Vagina (tissue), 2 donors: ENCODE results near the gene ZNF44.

Experiments used
- POLR2A ChIP-seq, 2 donors: fragments of 450-650 bp; IDR thresholded peaks; one replicate each; pipeline ENCODE4 v1.6.1; 2017; ENCODE audit warnings: antibody characterized with exemption in 2 of 2, mild to moderate bottlenecking in 2 of 2, moderate library complexity in 2 of 2
- POLR2AphosphoS5 ChIP-seq, 2 donors: sonication (generic); formaldehyde crosslinking; IDR thresholded peaks; one replicate each; pipeline ENCODE4 v1.9.0; 2017; ENCODE audit warnings: antibody characterized with exemption in 2 of 2, mild to moderate bottlenecking in 2 of 2, low read depth in 1 of 2; ENCODE audit not compliant: insufficient read depth in 1 of 2
- TF ChIP-seq, protein P1 (sequence below), 3 experiments: fragments of 450-650 bp in 2 of 3; fragments of 200-600 bp in 1 of 3; sonication (generic) in 1 of 3; IDR thresholded peaks; one replicate each; pipeline ENCODE4 v1.5.1; 2017 to 2019; ENCODE audit warnings: antibody characterized with exemption in 3 of 3, mild to moderate bottlenecking in 2 of 3, moderate library complexity in 2 of 3

- TF ChIP-seq POLR2A (IDR thresholded peaks at IDR 0.05) (no peak), POLR2AphosphoS5 (IDR thresholded peaks at IDR 0.05; ENCODE audit: insufficient read depth in 1 of 2, low read depth in 1 of 2) (no peak)
- TF ChIP-seq, protein P1, sequence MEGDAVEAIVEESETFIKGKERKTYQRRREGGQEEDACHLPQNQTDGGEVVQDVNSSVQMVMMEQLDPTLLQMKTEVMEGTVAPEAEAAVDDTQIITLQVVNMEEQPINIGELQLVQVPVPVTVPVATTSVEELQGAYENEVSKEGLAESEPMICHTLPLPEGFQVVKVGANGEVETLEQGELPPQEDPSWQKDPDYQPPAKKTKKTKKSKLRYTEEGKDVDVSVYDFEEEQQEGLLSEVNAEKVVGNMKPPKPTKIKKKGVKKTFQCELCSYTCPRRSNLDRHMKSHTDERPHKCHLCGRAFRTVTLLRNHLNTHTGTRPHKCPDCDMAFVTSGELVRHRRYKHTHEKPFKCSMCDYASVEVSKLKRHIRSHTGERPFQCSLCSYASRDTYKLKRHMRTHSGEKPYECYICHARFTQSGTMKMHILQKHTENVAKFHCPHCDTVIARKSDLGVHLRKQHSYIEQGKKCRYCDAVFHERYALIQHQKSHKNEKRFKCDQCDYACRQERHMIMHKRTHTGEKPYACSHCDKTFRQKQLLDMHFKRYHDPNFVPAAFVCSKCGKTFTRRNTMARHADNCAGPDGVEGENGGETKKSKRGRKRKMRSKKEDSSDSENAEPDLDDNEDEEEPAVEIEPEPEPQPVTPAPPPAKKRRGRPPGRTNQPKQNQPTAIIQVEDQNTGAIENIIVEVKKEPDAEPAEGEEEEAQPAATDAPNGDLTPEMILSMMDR (IDR thresholded peaks at IDR 0.05), result no peak
These were observed 19.9 kb upstream of the ZNF44 start for GRCh38 chr19:12314553-12314952.
